Hepatocyte (in vitro differentiated cells): Measurements from ENCODE around the gene CACNA1C. TPM values are rescaled to one million over a fixed set of nuclear protein-coding genes. Genes with fewer than 3 reads are reported as not detected.
"Not testable (repeated sequence)": the region's sequence is repeated elsewhere in the genome, so short reads cannot be mapped to it uniquely, and the experiment has no call there.

Source experiments
- DNase-seq: peaks from one replicate; pipeline ENCODE4 v3.0.0-alpha.2; 2016; ENCODE audit warnings: low spot score
- H2AFZ ChIP-seq: fragments of 200-600 bp; sonication (generic); 2 replicates; pipeline ENCODE4 v1.6.0; 2016; ENCODE audit warnings: antibody characterized with exemption, mild to moderate bottlenecking
- H3K27ac ChIP-seq: fragments of 200-600 bp; sonication (generic); 2 replicates; pipeline ENCODE4 v1.5.1; 2016; ENCODE audit warnings: mild to moderate bottlenecking
- H3K27me3 ChIP-seq: fragments of 200-600 bp; sonication (generic); 2 replicates; pipeline ENCODE4 v1.6.1; 2016
- H3K36me3 ChIP-seq: fragments of 200-600 bp; sonication (generic); replicated peaks from 2 replicates; pipeline ENCODE4 v1.5.1; 2016; ENCODE audit warnings: low read depth; ENCODE audit not compliant: insufficient read depth
- H3K4me1 ChIP-seq: fragments of 200-600 bp; sonication (generic); 2 replicates; pipeline ENCODE4 v1.5.1; 2016; ENCODE audit warnings: mild to moderate bottlenecking, moderate library complexity; ENCODE audit not compliant: insufficient read depth
- H3K4me2 ChIP-seq: fragments of 200-600 bp; sonication (generic); 2 replicates; pipeline ENCODE4 v1.6.0; 2016
- H3K4me3 ChIP-seq: fragments of 200-600 bp; sonication (generic); 2 replicates; pipeline ENCODE4 v1.5.1; 2016; ENCODE audit warnings: mild to moderate bottlenecking
- H3K79me2 ChIP-seq: fragments of 200-600 bp; sonication (generic); 2 replicates; pipeline ENCODE4 v1.6.0; 2017; ENCODE audit warnings: mild to moderate bottlenecking
- H3K9me2 ChIP-seq: fragments of 200-600 bp; sonication (generic); replicated peaks from 2 replicates; pipeline ENCODE4 v1.6.0; 2017; ENCODE audit warnings: mild to moderate bottlenecking; ENCODE audit not compliant: insufficient read depth
- H3K9me3 ChIP-seq: fragments of 200-600 bp; sonication (generic); 2 replicates; pipeline ENCODE4 v1.5.1; 2016; ENCODE audit warnings: low read depth, mild to moderate bottlenecking
- H4K20me1 ChIP-seq: fragments of 200-600 bp; sonication (generic); 2 replicates; pipeline ENCODE4 v1.6.0; 2016; ENCODE audit warnings: mild to moderate bottlenecking; ENCODE audit not compliant: insufficient read depth, poor library complexity, severe bottlenecking
- CTCF ChIP-seq: fragments of 200-600 bp; sonication (generic); IDR thresholded peaks from 2 replicates; pipeline ENCODE4 v1.5.1; 2016; ENCODE audit warnings: antibody characterized with exemption, mild to moderate bottlenecking; ENCODE audit not compliant: poor library complexity
- EZH2 ChIP-seq: fragments of 200-600 bp; sonication (generic); IDR thresholded peaks from 2 replicates; pipeline ENCODE4 v1.6.1; 2016; ENCODE audit warnings: antibody characterized with exemption, mild to moderate bottlenecking, borderline replicate concordance
- EZH2phosphoT487 ChIP-seq: fragments of 200-600 bp; sonication (generic); IDR thresholded peaks from one replicate; pipeline ENCODE4 v1.6.1; 2018; ENCODE audit warnings: antibody characterized with exemption, mild to moderate bottlenecking, low read depth, moderate library complexity; ENCODE audit not compliant: unreplicated experiment, severe bottlenecking
- WGBS: methylation state at CpG from one replicate; pipeline ENCODE4 v1.1.6; 2016; ENCODE audit warnings: low lambda C conversion rate; ENCODE audit errors: missing lambda C conversion rate; 5-methylcytosine and 5-hydroxymethylcytosine counted together
- polyA plus RNA-seq: library from polyadenylated mRNA; unstranded; fragments of >200 nt; fragmentation: Nextera tagmentation; extraction: Ambion mirVana; gene quantifications from 2 replicates; pipeline ENCODE4 v1.2.1, GENCODE V29; 2016
- total RNA-seq: library from RNA; depleted of rRNA; stranded (reverse); fragments of >200 nt; gene quantifications from 2 replicates; pipeline ENCODE4 v1.2.3, GENCODE V29; 2014

CACNA1C gene
- total and polyA plus RNA-seq, 2 experiments from 2014 or later: 3.2 to 4.0 TPM

DNA sequence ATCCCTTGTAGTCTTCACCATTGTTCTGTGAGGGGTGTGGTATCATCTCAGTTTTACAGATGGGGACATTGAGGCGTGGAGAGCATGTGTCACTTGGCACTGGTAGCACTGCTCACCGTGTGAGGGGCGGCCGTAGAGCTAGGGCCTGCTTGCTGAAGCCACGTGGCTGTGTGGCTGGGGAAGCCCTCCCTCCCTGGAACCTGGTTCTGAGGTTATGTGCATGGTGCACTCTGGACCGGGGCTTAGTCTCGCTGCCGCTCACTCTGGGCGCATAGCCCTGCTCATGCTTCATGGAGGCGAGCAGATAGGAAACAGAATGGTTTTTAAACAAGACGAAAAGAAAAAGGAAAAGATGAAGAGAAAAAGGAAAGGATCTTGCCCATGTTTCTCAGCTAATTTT is 46.1 kb downstream of the CACNA1C start:
- H3K9me2 ChIP-seq: no peaks in the 10 kb centered on the region
- H3K36me3 ChIP-seq: no peaks in the 10 kb centered on the region
- TF ChIP-seq EZH2phosphoT487: no peak
- no peak for TF ChIP-seq EZH2
- no peak for TF ChIP-seq CTCF
- no peak overlapping the region for H3K27ac ChIP-seq
- H3K9me3 ChIP-seq: no peaks in the 10 kb centered on the region
- H3K79me2 ChIP-seq: no peaks in the 10 kb centered on the region
- no peaks in the 10 kb centered on the region for H4K20me1 ChIP-seq
- H3K27me3 ChIP-seq: no peaks in the 10 kb centered on the region
- peaks cover 15% of the 10 kb centered on the region for H3K4me1 ChIP-seq
- 95% methylated on average over 11 of the region's 11 CpGs for WGBS
- H2AFZ ChIP-seq: no peak overlapping the region
- no peak overlapping the region for H3K4me3 ChIP-seq
- no peak for DNase-seq
- H3K4me2 ChIP-seq: no peak overlapping the region

DNA sequence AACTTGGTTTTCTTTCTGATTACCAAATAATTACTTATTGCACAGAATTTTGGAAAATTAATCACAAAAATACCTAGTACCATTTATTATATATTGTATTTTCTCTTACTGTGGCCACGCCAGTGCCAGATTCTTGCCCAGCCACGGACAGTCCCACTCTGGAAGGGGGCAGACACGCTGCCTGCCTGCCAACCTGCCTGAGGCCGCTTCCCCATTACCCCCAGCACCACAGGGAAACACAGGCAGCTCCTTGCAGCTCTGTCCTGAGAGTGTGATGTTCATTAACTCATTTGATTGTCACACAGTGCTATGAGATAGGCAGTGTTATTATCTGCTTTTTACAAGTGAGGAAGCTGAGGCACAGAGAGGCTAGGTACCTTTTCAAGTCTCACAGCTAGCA is 46.8 kb downstream of the CACNA1C start:
- 95% methylated on average over 4 of the region's 4 CpGs for WGBS
- Histone ChIP-seq H3K9me2 (no peaks in the 10 kb centered on the region), H2AFZ (no peak overlapping the region), H4K20me1 (no peaks in the 10 kb centered on the region), H3K9me3 (no peaks in the 10 kb centered on the region), H3K4me3 (no peak overlapping the region), H3K4me2 (no peak overlapping the region), H3K27ac (no peak overlapping the region), H3K4me1 (peaks cover 11% of the 10 kb centered on the region), H3K27me3 (no peaks in the 10 kb centered on the region), H3K79me2 (no peaks in the 10 kb centered on the region), H3K36me3 (no peaks in the 10 kb centered on the region)
- TF ChIP-seq EZH2phosphoT487 (no peak), EZH2 (no peak), CTCF (no peak)
- DNase-seq: no peak

- Histone ChIP-seq H2AFZ (no peak overlapping the region), H3K36me3 (no peaks in the 10 kb centered on the region), H3K27ac (no peak overlapping the region), H3K4me1 (peaks cover 4% of the 10 kb centered on the region), H3K27me3 (no peaks in the 10 kb centered on the region), H3K4me2 (no peak overlapping the region), H3K9me3 (no peaks in the 10 kb centered on the region), H3K9me2 (no peaks in the 10 kb centered on the region), H4K20me1 (no peaks in the 10 kb centered on the region), H3K4me3 (no peak overlapping the region), H3K79me2 (no peaks in the 10 kb centered on the region)
- WGBS: 81% methylated on average over 16 of the region's 16 CpGs
- TF ChIP-seq EZH2: no peak
- no peak for TF ChIP-seq CTCF
- TF ChIP-seq EZH2phosphoT487: no peak
- DNase-seq: no peak
These were observed 48.6 kb downstream of the CACNA1C start for GRCh38 chr12:2101359-2101758.

- H3K27ac ChIP-seq: no peak overlapping the region
- H3K9me3 ChIP-seq: no peaks in the 10 kb centered on the region
- H2AFZ ChIP-seq: no peak overlapping the region
- TF ChIP-seq EZH2phosphoT487 (no peak), CTCF (no peak), EZH2 (no peak)
- peaks cover 4% of the 10 kb centered on the region for H3K4me1 ChIP-seq
- DNase-seq: no peak
- no peaks in the 10 kb centered on the region for H3K9me2 ChIP-seq
- H4K20me1 ChIP-seq: no peaks in the 10 kb centered on the region
- no peaks in the 10 kb centered on the region for H3K79me2 ChIP-seq
- no peak overlapping the region for H3K4me3 ChIP-seq
- no peak overlapping the region for H3K4me2 ChIP-seq
- 83% methylated on average over 3 of the region's 3 CpGs for WGBS
- H3K27me3 ChIP-seq: no peaks in the 10 kb centered on the region
- H3K36me3 ChIP-seq: no peaks in the 10 kb centered on the region
These were observed 49.0 kb downstream of the CACNA1C start for GRCh38 chr12:2101771-2102170.

- H3K27ac ChIP-seq, DNase-seq, H3K27me3 ChIP-seq, H3K79me2 ChIP-seq, H3K4me1 ChIP-seq, H3K4me3 ChIP-seq, H3K9me3 ChIP-seq, H3K36me3 ChIP-seq, H4K20me1 ChIP-seq, H3K9me2 ChIP-seq, H2AFZ ChIP-seq, H3K4me2 ChIP-seq: not testable (repeated sequence)
- 94% methylated on average over 5 of the region's 5 CpGs for WGBS
These were observed 49.9 kb downstream of the CACNA1C start for GRCh38 chr12:2102736-2103135.
